ENCODE data around the gene LIPC. TPM values are rescaled to one million over a fixed set of nuclear protein-coding genes. Genes with fewer than 3 reads are reported as not detected.

LIPC gene
- total RNA-seq, 4 donors from 2014 or later: 0.48 to 8.2 (median 2.6) TPM; not detected in 1

DNA sequence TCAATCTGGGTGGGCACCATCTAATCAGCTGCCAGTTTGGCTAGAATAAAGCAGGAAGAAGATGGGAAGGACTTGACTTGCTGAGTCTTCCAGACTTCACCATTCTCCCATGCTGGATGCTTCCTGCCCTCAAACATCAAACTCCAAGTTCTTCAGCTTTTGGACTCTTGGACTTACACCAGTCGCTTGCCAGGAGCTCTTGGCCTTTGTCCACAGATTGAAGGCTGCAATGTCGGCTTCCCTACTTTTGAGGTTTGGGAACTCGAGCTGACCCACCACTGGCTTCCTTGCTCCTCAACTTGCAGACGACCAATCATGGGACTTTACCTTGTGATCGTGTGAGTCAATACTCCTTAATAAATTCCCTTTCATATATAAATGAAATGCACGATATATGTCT is 8.6 kb upstream of the LIPC start:
- no peaks in the 10 kb centered on the region for H3K36me3 ChIP-seq
- H3K27ac ChIP-seq: no peak overlapping the region
- intact Hi-C loops (cut with DNase I; ENCODE audit: low total_unique reads) (no loop called here), in situ Hi-C loops (cut with MboI; ENCODE audit: low pct_ligation_motif_present in 1 of 4, low pct_unique_long_range_greater_than_20kb in 1 of 4, low sequenced_read_pairs in 3 of 4) (no loop called here)
- H3K4me1 ChIP-seq: peaks cover 0 to 6% (median 0%) of the 10 kb centered on the region in 4 donors
- WGBS, 2 donors (ENCODE audit: low coverage in 1 of 2): 62 to 96% methylated on average over 3 to 6 of the region's 6 CpGs
- H3K27me3 ChIP-seq: no peaks in the 10 kb centered on the region
- DNase-seq: no peak
- H3K4me3 ChIP-seq: no peak overlapping the region
- no peaks in the 10 kb centered on the region for H3K9me3 ChIP-seq
- no peak for TF ChIP-seq POLR2AphosphoS5 (IDR thresholded peaks at IDR 0.05)
- no peak for TF ChIP-seq EP300 (IDR thresholded peaks at IDR 0.05; ENCODE audit: low read depth)
- TF ChIP-seq POLR2A (IDR thresholded peaks at IDR 0.05): no peak
- TF ChIP-seq, protein P1, sequence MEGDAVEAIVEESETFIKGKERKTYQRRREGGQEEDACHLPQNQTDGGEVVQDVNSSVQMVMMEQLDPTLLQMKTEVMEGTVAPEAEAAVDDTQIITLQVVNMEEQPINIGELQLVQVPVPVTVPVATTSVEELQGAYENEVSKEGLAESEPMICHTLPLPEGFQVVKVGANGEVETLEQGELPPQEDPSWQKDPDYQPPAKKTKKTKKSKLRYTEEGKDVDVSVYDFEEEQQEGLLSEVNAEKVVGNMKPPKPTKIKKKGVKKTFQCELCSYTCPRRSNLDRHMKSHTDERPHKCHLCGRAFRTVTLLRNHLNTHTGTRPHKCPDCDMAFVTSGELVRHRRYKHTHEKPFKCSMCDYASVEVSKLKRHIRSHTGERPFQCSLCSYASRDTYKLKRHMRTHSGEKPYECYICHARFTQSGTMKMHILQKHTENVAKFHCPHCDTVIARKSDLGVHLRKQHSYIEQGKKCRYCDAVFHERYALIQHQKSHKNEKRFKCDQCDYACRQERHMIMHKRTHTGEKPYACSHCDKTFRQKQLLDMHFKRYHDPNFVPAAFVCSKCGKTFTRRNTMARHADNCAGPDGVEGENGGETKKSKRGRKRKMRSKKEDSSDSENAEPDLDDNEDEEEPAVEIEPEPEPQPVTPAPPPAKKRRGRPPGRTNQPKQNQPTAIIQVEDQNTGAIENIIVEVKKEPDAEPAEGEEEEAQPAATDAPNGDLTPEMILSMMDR (IDR thresholded peaks at IDR 0.05): no peak

GRCh38 chr15:58423831-58424608 is 7.8 kb upstream of the LIPC start:
- Histone ChIP-seq H3K4me3 (no peak overlapping the region), H3K9me3 (no peaks in the 10 kb centered on the region), H3K36me3 (no peaks in the 10 kb centered on the region), H3K4me1 (peaks cover 0 to 6% (median 0%) of the 10 kb centered on the region in 4 donors), H3K27me3 (no peaks in the 10 kb centered on the region), H3K27ac (no peak overlapping the region)
- DNase-seq: no peak
- 40 to 69% methylated on average over 2 to 9 of the region's 9 CpGs for WGBS, 2 donors (ENCODE audit: low coverage in 1 of 2)
- TF ChIP-seq POLR2AphosphoS5 (IDR thresholded peaks at IDR 0.05) (no peak), POLR2A (IDR thresholded peaks at IDR 0.05) (no peak), EP300 (IDR thresholded peaks at IDR 0.05; ENCODE audit: low read depth) (no peak)
- TF ChIP-seq, protein P1 (IDR thresholded peaks at IDR 0.05): no peak
- intact Hi-C loops (cut with DNase I; ENCODE audit: low total_unique reads): no loop called here
- in situ Hi-C loops (cut with MboI; ENCODE audit: low pct_ligation_motif_present in 1 of 4, low pct_unique_long_range_greater_than_20kb in 1 of 4, low sequenced_read_pairs in 3 of 4): no loop called here

GRCh38 chr15:58424722-58425121 is 7.1 kb upstream of the LIPC start:
- in situ Hi-C loops (cut with MboI; ENCODE audit: low pct_ligation_motif_present in 1 of 4, low pct_unique_long_range_greater_than_20kb in 1 of 4, low sequenced_read_pairs in 3 of 4): no loop called here
- Histone ChIP-seq H3K27me3 (no peaks in the 10 kb centered on the region), H3K36me3 (no peaks in the 10 kb centered on the region), H3K4me1 (peaks cover 0 to 6% (median 0%) of the 10 kb centered on the region in 4 donors), H3K9me3 (no peaks in the 10 kb centered on the region), H3K27ac (no peak overlapping the region), H3K4me3 (no peak overlapping the region)
- intact Hi-C loops (cut with DNase I; ENCODE audit: low total_unique reads): no loop called here
- no peak for TF ChIP-seq POLR2AphosphoS5 (IDR thresholded peaks at IDR 0.05)
- TF ChIP-seq POLR2A (IDR thresholded peaks at IDR 0.05): no peak
- WGBS, 2 donors (ENCODE audit: low coverage in 1 of 2): 81% methylated on average over 5 of the region's 5 CpGs
- DNase-seq: no peak

- H3K27ac ChIP-seq: no peak overlapping the region
- in situ Hi-C loops (cut with MboI; ENCODE audit: low pct_ligation_motif_present in 1 of 4, low pct_unique_long_range_greater_than_20kb in 1 of 4, low sequenced_read_pairs in 3 of 4): no loop called here
- H3K4me3 ChIP-seq: no peak overlapping the region
- TF ChIP-seq EP300 (IDR thresholded peaks at IDR 0.05; ENCODE audit: low read depth): no peak
- no peak for TF ChIP-seq POLR2A (IDR thresholded peaks at IDR 0.05)
- TF ChIP-seq, protein P1 (IDR thresholded peaks at IDR 0.05): no peak
- TF ChIP-seq POLR2AphosphoS5 (IDR thresholded peaks at IDR 0.05): no peak
- 57 to 59% methylated on average over 3 of the region's 3 CpGs for WGBS, 2 donors (ENCODE audit: low coverage in 1 of 2)
- intact Hi-C loops (cut with DNase I; ENCODE audit: low total_unique reads): no loop called here
- no peaks in the 10 kb centered on the region for H3K27me3 ChIP-seq
- H3K36me3 ChIP-seq: no peaks in the 10 kb centered on the region
- peaks cover 0 to 6% (median 0%) of the 10 kb centered on the region in 4 donors for H3K4me1 ChIP-seq
- H3K9me3 ChIP-seq: no peaks in the 10 kb centered on the region
- no peak for DNase-seq
Observed at GRCh38 chr15:58425185-58425584, 6.6 kb upstream of the LIPC start.
